SKM-1 treated with dmso at 0.1 percent for 144 hours (cell line): ENCODE measurements around the gene FBXO10.

Source experiments
- DNase-seq: peaks from one replicate; lab custom pipeline; 2025; ENCODE audit not compliant: unreplicated experiment; lab: John Stamatoyannopoulos, UW

Gene FBXO10

GRCh38 chr9:37596504-37596903 is 20.3 kb upstream of the FBXO10 start:
- DNase-seq = no peak

- DNase-seq = no peak
Measured at GRCh38 chr9:37593883-37594448, 17.8 kb upstream of the FBXO10 start.

- DNase-seq = peak; percentile 82
Measured at GRCh38 chr9:37592108-37592951, 16.1 kb upstream of the FBXO10 start, which contains the start of gene TOMM5. Gene TOMM5, minus strand, starts transcription at chr9:37592597. Its CDS starts 65 bp downstream, at chr9:37592532.

GRCh38 chr9:37587521-37587920 is 11.3 kb upstream of the FBXO10 start:
- no peak for DNase-seq

GRCh38 chr9:37583522-37584121 is 7.4 kb upstream of the FBXO10 start:
- no peak for DNase-seq

- DNase-seq = peak; percentile 33
Measured at GRCh38 chr9:37582548-37583157, 6.5 kb upstream of the FBXO10 start.

GRCh38 chr9:37575511-37575914 is 667 bp downstream of the FBXO10 start:
- no peak for DNase-seq

GRCh38 chr9:37575001-37575400 is 1.2 kb downstream of the FBXO10 start:
- no peak for DNase-seq

- no peak for DNase-seq
Measured at GRCh38 chr9:37574241-37574721, 1.9 kb downstream of the FBXO10 start.

- DNase-seq = no peak
Measured at GRCh38 chr9:37571282-37571681, 4.9 kb downstream of the FBXO10 start.

- no peak for DNase-seq
Measured at GRCh38 chr9:37566716-37567115, 9.5 kb downstream of the FBXO10 start.

- DNase-seq = no peak
Measured at GRCh38 chr9:37565661-37566618, 10.2 kb downstream of the FBXO10 start.

- no peak for DNase-seq
Measured at GRCh38 chr9:37564916-37565315, 11.3 kb downstream of the FBXO10 start.

GRCh38 chr9:37563806-37564513 is 12.2 kb downstream of the FBXO10 start:
- no peak for DNase-seq

GRCh38 chr9:37562826-37563225 is 13.4 kb downstream of the FBXO10 start:
- no peak for DNase-seq

- DNase-seq = no peak
Measured at GRCh38 chr9:37561682-37562081, 14.5 kb downstream of the FBXO10 start.

GRCh38 chr9:37559855-37560592 is 16.2 kb downstream of the FBXO10 start:
- no peak for DNase-seq

GRCh38 chr9:37559125-37559524 is 17.1 kb downstream of the FBXO10 start:
- no peak for DNase-seq

- no peak for DNase-seq
Measured at GRCh38 chr9:37555786-37556185, 20.4 kb downstream of the FBXO10 start.
